Measurements from ENCODE around the gene IFFO2.

Gene IFFO2

DNA sequence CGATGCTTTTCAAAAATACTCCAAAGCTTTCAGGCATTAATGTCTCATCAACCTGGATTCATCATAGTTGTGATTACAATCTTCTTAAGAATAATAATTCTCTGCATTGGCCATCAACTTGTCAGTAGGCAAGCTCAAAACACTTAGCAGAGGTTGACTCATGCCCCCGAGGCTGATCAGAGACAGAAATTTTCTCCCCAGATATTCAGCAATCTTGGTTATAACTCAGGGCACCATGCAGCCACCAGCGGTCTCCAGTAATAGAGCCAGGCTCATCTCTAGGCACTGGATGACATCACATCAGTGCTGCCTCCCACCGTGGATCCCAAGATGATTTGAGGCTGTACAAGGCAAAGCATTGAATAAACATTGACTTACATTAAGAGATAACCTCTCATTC lies 14.3 kb upstream of the IFFO2 start:
- DNase-seq, result no peak

DNA sequence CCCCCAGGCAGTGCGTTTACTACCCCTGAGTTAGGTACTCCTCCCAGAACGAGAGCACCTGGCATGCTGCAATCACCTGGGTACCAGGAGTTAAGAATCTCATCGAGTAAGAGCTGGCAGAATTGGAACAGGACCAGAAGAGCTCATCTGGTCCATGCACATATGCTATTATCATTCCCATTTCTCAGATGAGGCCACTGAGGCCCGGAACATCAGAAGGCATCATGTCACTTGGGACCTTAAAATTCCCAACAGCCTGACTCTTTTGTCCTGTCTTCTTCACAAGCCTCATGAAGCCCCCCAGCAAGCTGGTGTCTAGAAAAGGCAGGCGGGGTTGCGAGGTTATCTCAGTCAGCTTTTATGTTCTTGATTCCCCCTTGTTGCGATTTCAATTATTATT lies 13.9 kb upstream of the IFFO2 start:
- DNase-seq, result no peak

GRCh38 chr1:18967066-18967690 lies 10.7 kb upstream of the IFFO2 start:
- no peak for DNase-seq

DNA sequence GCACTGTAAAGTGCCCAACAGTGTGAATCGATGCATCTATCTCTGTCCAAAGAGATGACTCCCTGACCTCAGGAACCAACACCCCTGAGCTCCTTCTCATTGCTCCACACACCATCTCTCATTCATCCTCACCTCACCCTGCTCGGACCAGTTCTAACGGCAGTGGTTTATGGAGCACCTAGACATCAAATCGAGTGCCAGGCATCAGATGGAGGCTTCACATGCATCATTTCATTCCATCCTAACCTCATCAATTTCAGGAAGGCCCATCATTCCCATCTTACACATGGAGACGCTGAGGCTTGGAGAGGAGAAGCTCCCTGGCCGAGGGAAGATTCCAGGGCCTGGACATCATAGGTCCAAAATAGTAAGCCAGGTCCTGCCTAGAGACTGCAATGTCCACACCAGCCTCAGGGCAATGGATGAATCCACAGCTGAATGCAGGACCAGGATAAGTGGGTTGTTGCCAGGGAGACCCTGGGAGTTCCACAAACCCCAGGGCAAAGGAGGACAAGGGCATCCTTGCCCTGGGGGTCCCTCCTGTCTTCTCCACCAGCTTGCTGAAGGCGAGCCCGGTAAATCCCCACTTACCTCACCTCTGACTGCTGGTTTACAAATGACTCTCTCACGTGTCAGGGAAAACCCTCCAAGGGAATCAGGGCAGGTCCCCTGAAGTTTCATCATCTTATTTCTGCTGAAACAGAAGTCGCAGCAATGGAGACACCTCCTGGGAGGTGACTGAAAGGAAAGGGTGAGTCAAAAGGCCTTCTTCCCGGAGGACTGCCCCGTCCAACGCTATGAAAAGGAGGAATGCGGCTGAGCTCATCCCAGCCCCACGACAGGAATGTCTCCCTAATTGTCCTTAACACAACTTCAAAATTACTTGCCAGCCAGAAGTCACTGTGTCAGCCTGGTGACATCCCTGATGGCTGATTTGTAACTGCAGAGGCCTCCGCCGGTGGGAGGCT lies 9.0 kb upstream of the IFFO2 start:
- DNase-seq, result no peak

GRCh38 chr1:18963968-18964367 lies 7.5 kb upstream of the IFFO2 start:
- DNase-seq, result no peak

- no peak for DNase-seq
Measured at GRCh38 chr1:18962855-18963737, 6.6 kb upstream of the IFFO2 start.

DNA sequence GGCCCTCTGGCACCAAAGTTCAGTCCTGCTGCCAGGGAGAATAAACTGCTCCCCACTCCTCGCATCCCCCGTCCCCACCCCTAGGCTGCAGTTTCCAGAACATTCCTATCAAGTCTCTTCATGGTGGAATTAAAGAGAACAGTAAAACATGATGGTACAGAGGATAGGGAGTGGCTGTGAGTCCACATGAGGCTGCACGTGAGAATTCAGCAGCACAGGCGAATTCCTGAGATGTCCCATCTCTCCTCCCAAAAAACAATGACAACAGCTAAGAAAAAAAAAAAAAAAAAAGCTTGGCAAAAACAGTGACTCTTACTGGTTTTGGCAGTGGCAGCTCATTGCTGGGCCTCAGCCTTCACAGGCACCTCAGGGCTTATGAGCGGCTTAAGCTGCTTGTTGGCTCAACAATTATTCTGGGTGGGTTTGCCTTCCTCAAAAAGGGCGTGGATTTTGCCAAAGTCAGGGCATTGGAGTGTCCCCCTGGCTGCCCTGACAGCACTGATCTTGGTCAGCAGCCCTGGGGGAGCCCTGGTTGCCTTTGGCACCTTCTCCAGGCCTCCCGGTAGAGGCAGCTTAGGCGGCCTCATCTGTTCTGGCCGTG lies 5.7 kb upstream of the IFFO2 start:
- DNase-seq, result no peak

DNA sequence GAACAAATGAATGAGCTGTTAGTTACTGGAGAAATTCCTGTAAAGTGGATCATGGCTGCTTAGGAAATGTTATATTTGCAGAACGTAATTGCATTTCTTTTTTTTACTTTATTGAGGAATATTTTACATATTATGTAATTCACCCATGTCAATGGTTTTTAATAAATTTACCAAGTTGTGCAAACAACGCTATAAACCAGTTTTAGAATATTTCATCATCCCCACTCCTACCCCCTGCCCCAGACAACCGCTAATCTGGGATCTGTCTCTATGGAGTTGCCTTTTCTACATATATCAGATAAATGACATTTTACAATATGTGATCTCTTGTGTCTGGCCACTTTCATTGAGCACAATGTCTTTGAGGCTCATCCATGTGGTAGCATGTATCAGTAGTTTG lies 4.3 kb upstream of the IFFO2 start:
- no peak for DNase-seq

- no peak for DNase-seq
Measured at GRCh38 chr1:18960409-18960808, 3.9 kb upstream of the IFFO2 start.

DNA sequence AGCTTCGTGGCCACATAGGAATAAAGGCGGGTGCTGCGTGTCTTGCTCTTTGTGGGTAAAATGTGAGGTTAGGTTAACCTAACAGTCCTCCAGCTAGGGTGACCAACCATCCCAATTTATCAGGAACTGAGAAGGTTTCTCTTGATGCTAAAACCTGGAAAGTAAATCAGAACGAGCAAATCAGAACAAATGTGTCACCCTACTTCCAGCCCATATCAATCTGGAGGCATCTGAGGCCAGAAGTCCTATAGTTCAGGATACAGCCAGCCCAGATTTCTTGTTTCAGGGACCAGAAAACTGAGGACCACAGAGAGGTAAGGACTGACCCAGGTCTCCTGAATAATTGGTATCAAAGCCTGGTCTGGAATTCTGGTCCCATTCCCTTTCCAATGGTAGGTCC lies 3.1 kb upstream of the IFFO2 start:
- no peak for DNase-seq

- no peak for DNase-seq
Measured at GRCh38 chr1:18957532-18958300, 1.2 kb upstream of the IFFO2 start.

DNA sequence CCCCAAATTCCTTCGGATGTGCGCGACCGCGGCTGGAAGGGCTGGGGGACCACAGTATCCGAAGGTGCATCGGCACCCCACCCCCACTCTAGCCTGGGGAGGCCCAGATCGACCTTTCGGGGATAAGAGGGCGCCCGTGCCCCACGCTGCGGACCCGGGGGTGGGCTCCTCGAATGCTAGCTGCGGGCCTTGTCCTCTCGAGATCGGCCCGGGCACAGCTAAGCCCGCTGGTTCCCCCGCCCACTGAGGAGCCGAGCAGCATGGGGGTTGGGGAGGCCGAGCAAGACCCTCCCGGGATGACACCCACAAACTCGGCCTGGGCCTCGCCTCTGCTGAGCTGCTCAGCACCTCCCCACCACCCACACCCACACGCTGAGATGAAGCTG lies 653 bp upstream of the IFFO2 start:
- no peak for DNase-seq

- peak; percentile 22 for DNase-seq
Measured at GRCh38 chr1:18955441-18956192, 859 bp downstream of the IFFO2 start.

GRCh38 chr1:18955131-18955440 lies 1.4 kb downstream of the IFFO2 start:
- no peak for DNase-seq

DNA sequence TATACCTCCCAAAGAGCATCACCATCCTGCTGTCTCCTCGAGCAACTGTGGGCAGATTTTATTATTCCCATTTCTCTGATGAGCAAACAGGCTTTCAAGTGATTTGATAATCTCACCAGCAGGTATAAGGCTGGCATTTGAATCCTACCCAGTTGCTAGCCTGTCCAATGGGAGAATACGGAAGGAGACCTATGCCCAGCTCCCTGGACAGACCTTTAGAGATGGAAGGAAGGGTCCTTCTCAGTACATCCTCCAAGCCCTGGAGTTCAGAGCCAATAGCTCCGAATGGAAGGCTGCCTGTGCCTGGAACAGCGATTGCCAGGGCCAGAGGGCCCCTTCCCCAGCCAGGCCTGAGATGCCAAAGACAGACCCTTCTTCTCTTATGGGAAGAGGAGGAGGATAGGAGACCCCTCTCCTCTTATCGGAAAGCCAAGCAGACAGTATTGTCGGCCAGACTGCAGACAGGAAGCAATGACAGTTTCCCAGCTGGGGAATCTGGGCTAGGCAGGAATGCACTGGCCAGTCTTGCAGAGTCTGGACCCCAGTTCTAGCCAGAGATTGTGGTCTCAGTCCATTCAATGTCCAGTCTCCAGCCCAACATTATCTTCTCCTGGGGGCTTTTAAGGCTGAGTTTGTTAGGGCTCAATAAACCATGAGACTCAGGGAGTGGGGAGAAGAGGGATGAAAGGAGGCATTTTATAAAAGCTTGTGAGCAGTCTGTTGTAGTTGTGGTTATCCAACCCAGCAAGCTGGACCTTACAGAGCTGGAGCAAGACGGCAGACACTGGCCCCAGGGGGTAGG lies 2.0 kb downstream of the IFFO2 start:
- no peak for DNase-seq

- DNase-seq, result no peak
Measured at GRCh38 chr1:18953731-18954231, 2.7 kb downstream of the IFFO2 start.

DNA sequence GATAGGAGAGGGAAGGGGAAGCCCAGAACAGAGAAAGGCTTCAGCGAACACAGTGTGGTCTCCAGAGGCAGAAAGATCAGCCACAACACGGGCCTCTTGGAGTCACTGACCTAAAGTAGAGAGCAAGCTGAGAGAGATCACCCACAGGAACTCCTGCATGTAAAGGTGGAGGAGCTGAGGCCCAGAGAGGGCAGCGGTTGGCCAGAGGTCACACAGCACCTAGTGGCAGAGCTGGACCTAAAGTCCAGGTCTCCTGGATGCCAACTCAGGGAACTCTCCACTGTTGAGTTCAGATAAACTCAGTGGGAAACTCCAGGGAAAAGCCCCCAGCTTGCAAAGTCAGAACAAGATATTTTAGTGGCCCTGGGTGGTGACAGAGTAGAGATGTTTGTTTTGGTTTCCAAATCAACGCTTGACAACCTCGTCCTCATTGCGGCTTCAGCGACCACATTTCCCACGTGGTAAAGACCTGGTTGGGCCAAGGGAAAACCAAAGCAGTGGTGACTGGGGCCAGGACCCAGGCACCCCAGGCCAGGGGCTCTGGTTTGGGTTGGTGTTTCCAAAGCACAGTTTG lies 4.6 kb downstream of the IFFO2 start:
- DNase-seq, result no peak

GRCh38 chr1:18951416-18951815 lies 5.1 kb downstream of the IFFO2 start:
- no peak for DNase-seq

DNA sequence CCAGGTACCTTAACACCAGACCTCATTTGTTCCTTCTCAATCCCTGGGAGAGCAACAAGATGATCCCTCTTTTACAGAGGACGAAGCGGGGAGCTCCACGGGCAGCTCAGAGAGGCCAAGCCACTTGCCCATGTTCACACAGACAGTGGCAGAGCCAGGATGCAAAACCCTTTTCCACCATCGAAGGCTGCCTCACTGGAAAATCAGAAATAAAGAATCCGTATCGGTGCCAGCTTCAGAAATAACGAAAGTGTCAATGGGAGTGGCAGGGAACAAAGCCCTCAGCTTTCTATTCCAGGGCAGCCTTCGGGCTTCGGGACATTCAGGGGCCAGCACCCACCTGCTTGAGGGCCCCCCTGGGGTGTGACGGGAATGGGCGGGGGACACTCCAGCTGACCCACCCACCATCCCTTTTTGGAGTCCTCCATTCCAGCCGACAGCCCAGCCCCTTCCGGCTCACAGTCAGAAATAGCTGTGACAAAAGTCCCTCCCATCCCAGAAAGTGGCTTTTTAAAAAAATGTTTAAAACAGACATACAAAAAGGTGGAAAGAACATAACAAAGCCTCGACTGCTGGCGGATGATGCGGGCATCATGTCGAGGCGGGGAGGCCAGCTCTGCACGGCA lies 6.0 kb downstream of the IFFO2 start:
- no peak for DNase-seq

Data from NCI-H2029 (cell line).